ENCODE data around the gene RPS6KA4. TPM values are rescaled to one million over a fixed set of nuclear protein-coding genes. Genes with fewer than 3 reads are reported as not detected.

Gene RPS6KA4
- total RNA-seq, 1 donor, result 39.4 TPM

DNA sequence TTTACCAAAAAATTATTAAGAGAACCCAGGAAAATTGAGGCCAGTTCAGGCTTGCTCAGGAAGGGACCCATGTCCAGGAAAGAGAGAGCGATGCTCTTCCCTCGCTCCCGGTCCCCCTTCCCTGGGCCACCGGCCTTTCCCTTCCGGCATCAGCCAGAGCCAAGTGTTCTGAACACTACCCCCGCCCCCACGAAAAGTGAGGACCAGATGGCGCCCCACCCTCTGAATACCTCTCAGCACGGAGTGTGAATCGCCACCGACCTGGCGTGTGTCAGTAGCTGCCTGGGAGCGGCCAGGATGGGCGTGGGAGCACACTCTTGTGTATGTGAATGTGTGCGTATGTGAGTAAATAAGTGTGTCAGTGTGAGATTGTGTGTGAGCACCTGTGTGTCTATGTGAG lies 20.2 kb downstream of the RPS6KA4 start:
- Histone ChIP-seq H3K27me3 (ENCODE audit: insufficient read depth, low read length) (no peaks in the 10 kb centered on the region), H3K4me2 (ENCODE audit: insufficient read depth, low read length) (peak overlapping the region; percentile 68), H3K4me3 (ENCODE audit: insufficient read depth, low read length) (no peak overlapping the region), H3K4me1 (ENCODE audit: insufficient read depth, low read length) (peaks cover 8% of the 10 kb centered on the region), H4K20me1 (ENCODE audit: insufficient read depth, low read length) (no peaks in the 10 kb centered on the region), H3K79me2 (ENCODE audit: insufficient read depth, low read length) (no peaks in the 10 kb centered on the region), H3K9me3 (ENCODE audit: low read depth, low read length) (no peaks in the 10 kb centered on the region), H2AFZ (ENCODE audit: low read length) (no peak overlapping the region), H3K36me3 (ENCODE audit: insufficient read depth, low read length) (no peaks in the 10 kb centered on the region), H3K27ac (ENCODE audit: low read depth, low read length) (no peak overlapping the region)
- no peak for DNase-seq (ENCODE audit: insufficient read length, low spot score, missing footprints)
- TF ChIP-seq, protein P1, sequence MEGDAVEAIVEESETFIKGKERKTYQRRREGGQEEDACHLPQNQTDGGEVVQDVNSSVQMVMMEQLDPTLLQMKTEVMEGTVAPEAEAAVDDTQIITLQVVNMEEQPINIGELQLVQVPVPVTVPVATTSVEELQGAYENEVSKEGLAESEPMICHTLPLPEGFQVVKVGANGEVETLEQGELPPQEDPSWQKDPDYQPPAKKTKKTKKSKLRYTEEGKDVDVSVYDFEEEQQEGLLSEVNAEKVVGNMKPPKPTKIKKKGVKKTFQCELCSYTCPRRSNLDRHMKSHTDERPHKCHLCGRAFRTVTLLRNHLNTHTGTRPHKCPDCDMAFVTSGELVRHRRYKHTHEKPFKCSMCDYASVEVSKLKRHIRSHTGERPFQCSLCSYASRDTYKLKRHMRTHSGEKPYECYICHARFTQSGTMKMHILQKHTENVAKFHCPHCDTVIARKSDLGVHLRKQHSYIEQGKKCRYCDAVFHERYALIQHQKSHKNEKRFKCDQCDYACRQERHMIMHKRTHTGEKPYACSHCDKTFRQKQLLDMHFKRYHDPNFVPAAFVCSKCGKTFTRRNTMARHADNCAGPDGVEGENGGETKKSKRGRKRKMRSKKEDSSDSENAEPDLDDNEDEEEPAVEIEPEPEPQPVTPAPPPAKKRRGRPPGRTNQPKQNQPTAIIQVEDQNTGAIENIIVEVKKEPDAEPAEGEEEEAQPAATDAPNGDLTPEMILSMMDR (IDR thresholded peaks at IDR 0.05; ENCODE audit: extremely low read depth, low read depth, low read length), result no peak

DNA sequence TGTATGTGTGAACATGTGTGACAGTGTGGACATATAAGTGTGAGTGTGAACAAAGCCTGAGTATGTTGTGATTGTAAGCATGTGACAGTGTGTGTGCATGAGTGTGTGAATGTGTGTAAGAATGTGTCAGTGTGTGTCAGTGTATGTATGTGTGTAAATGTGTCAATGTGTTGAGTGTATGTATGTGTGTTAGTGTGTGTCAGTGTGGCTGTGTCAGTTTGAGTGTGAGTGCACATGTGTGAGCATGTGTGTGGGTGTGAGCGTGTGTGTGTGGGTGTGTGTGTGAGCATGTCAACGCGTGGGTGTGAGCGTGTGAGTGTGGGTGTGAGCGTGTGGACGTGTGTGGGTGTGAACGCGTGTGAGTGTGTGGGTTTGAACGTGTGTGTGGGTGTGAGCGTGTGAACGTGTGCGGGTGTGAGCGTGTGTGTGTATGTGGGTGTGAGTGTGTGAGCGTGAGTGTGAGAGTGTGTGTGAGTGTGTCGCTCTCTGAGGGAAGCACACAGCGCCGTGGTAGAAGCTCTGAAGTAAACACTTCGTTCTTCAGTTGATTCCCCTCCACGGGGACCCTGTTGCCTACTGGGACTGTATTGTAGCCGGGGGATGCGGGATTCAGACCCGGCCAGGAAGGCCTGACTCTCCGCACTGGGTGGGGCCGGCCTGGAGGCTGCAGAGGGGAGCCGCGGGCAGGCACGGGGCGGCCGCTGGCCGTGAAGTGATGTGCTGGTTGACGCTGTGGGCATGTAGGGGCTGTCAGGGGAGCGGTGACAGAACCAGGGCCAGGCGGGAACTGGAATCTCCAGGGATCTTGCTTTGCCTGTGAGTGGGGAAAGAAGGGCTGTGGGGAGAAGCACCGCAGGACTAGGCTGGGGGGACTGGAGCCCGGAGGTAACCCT lies 21.1 kb downstream of the RPS6KA4 start:
- Histone ChIP-seq H4K20me1 (ENCODE audit: insufficient read depth, low read length) (no peaks in the 10 kb centered on the region), H3K27ac (ENCODE audit: low read depth, low read length) (no peak overlapping the region), H3K4me3 (ENCODE audit: insufficient read depth, low read length) (no peak overlapping the region), H3K36me3 (ENCODE audit: insufficient read depth, low read length) (no peaks in the 10 kb centered on the region), H3K4me1 (ENCODE audit: insufficient read depth, low read length) (peaks cover 8% of the 10 kb centered on the region), H3K27me3 (ENCODE audit: insufficient read depth, low read length) (no peaks in the 10 kb centered on the region), H3K9me3 (ENCODE audit: low read depth, low read length) (no peaks in the 10 kb centered on the region), H3K79me2 (ENCODE audit: insufficient read depth, low read length) (no peaks in the 10 kb centered on the region), H3K4me2 (ENCODE audit: insufficient read depth, low read length) (no peak overlapping the region), H2AFZ (ENCODE audit: low read length) (no peak overlapping the region)
- TF ChIP-seq, protein P1 (IDR thresholded peaks at IDR 0.05; ENCODE audit: extremely low read depth, low read depth, low read length), result no peak
- DNase-seq (ENCODE audit: insufficient read length, low spot score, missing footprints), result peak; percentile 49

DNA sequence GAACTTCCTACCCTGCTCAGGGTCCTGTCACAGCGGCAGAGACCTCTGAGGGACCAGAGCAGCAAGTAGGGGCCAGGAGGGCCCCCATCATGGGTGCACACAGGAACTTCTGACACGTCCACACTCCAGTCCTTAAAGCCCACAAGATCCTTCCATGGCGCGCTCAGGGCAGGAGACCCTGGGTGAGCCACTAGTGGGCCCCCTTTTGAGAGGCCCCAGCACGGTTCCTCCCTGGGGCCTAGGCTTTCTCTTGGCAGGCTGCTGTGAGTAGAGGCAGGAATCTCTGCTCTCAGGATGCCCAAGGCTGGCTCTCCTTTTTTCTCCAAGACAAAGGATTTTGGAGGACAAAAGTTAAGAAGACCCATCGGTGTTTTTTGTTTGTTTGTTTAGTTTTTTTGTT lies 22.4 kb downstream of the RPS6KA4 start:
- Histone ChIP-seq H3K4me2 (ENCODE audit: insufficient read depth, low read length) (no peak overlapping the region), H3K36me3 (ENCODE audit: insufficient read depth, low read length) (no peaks in the 10 kb centered on the region), H2AFZ (ENCODE audit: low read length) (no peak overlapping the region), H3K4me3 (ENCODE audit: insufficient read depth, low read length) (no peak overlapping the region), H3K27me3 (ENCODE audit: insufficient read depth, low read length) (peaks cover 4% of the 10 kb centered on the region), H3K27ac (ENCODE audit: low read depth, low read length) (no peak overlapping the region), H3K9me3 (ENCODE audit: low read depth, low read length) (no peaks in the 10 kb centered on the region), H3K4me1 (ENCODE audit: insufficient read depth, low read length) (peaks cover 8% of the 10 kb centered on the region), H4K20me1 (ENCODE audit: insufficient read depth, low read length) (no peaks in the 10 kb centered on the region), H3K79me2 (ENCODE audit: insufficient read depth, low read length) (no peaks in the 10 kb centered on the region)
- TF ChIP-seq, protein P1 (IDR thresholded peaks at IDR 0.05; ENCODE audit: extremely low read depth, low read depth, low read length), result no peak
- no peak for DNase-seq (ENCODE audit: insufficient read length, low spot score, missing footprints)

DNA sequence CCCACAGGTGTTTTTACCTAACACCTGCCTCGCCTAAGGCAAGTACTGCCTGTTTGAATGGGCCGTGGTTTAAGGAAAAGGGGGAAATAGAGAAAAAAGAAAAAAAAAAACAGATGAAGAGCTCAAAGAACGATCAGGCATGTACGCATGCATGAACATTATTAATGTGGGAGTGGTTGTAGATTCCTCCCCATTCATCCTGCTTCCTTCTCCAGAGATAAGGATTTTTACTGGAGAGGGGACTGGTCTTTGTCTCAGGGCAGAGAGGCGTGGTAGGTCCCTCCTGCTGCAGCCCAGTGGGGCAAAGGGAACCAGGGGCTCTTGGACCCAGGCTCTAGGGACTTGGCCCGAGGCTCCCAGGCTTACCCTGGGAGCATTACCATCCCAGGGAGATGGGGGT lies 23.1 kb downstream of the RPS6KA4 start:
- Histone ChIP-seq H3K4me3 (ENCODE audit: insufficient read depth, low read length) (no peak overlapping the region), H4K20me1 (ENCODE audit: insufficient read depth, low read length) (no peaks in the 10 kb centered on the region), H3K36me3 (ENCODE audit: insufficient read depth, low read length) (no peaks in the 10 kb centered on the region), H2AFZ (ENCODE audit: low read length) (no peak overlapping the region), H3K4me2 (ENCODE audit: insufficient read depth, low read length) (no peak overlapping the region), H3K27me3 (ENCODE audit: insufficient read depth, low read length) (peaks cover 4% of the 10 kb centered on the region), H3K79me2 (ENCODE audit: insufficient read depth, low read length) (no peaks in the 10 kb centered on the region), H3K27ac (ENCODE audit: low read depth, low read length) (no peak overlapping the region), H3K4me1 (ENCODE audit: insufficient read depth, low read length) (peaks cover 8% of the 10 kb centered on the region), H3K9me3 (ENCODE audit: low read depth, low read length) (no peaks in the 10 kb centered on the region)
- no peak for DNase-seq (ENCODE audit: insufficient read length, low spot score, missing footprints)
- TF ChIP-seq, protein P1 (IDR thresholded peaks at IDR 0.05; ENCODE audit: extremely low read depth, low read depth, low read length), result no peak

Measured in osteoblast (primary cell).